ENCODE results near the gene C19orf73.
A peak's percentile ranks its signal among the peaks of the same experiment; 100 is the strongest.

C19orf73 gene, protein sequence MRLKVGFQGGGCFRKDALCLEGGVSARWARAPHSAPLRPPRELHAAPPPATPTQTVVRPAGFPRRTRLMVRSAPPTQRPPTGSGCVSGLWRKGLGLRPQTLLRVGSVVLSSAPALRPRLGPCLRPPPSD

GRCh38 chr19:49118565-49119410 lies at the start of gene C19orf73:
Gene C19orf73 (minus strand): TSS chr19:49119143. CDS start chr19:49119022, 121 bp downstream.
- DNase-seq (ENCODE audit: low spot score in 2 of 2) (peak; percentile 95), ATAC-seq (replicated peaks; ENCODE audit: extremely low read depth, poor library complexity, severe bottlenecking) (peak; percentile 85)
- Mint-ChIP-seq H3K9me3 (no peaks in the 10 kb centered on the region), H3K27me3 (no peaks in the 10 kb centered on the region), H3K4me3 (peak within 1 kb of the TSS; percentile 78), H3K4me1 (peaks cover 34% of the 10 kb centered on the region), H3K36me3 (ENCODE audit: insufficient read depth) (peaks cover 12% of the 10 kb centered on the region), H3K27ac (ENCODE audit: low read depth) (peak within 1 kb of the TSS; percentile 83)

DNA sequence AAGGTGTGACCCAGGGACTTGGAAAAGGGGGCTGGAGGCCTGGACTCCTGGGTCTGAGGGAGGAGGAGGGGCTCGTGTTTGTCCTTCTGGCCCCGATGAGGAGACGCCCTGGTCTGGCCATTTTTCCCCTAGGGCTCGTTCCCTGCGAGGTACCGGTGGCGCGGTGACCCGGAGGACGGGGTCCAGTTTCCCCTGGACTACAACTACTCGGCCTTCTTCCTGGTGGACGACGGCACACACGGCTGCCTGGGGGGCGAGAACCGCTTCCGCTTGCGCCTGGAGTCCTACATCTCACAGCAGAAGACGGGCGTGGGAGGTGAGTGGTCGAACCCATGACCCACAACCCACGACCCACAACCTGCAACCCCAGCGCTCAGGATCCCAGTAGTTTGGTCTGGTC lies 49.5 kb upstream of the C19orf73 start:
- no peak overlapping the region for H3K27ac Mint-ChIP-seq (ENCODE audit: low read depth)
- no peaks in the 10 kb centered on the region for H3K9me3 Mint-ChIP-seq
- H3K27me3 Mint-ChIP-seq = peaks cover 31% of the 10 kb centered on the region
- no peaks in the 10 kb centered on the region for H3K4me1 Mint-ChIP-seq
- H3K4me3 Mint-ChIP-seq = no peak overlapping the region
- DNase-seq (ENCODE audit: low spot score in 2 of 2) (no peak), ATAC-seq (replicated peaks; ENCODE audit: extremely low read depth, poor library complexity, severe bottlenecking) (no peak)
- H3K36me3 Mint-ChIP-seq (ENCODE audit: insufficient read depth) = no peaks in the 10 kb centered on the region

- H3K27me3 Mint-ChIP-seq = peaks cover 31% of the 10 kb centered on the region
- no peak for ATAC-seq (replicated peaks; ENCODE audit: extremely low read depth, poor library complexity, severe bottlenecking)
- no peaks in the 10 kb centered on the region for H3K4me1 Mint-ChIP-seq
- H3K36me3 Mint-ChIP-seq (ENCODE audit: insufficient read depth) = no peaks in the 10 kb centered on the region
- H3K27ac Mint-ChIP-seq (ENCODE audit: low read depth) = peak overlapping the region; percentile 80
- no peak overlapping the region for H3K4me3 Mint-ChIP-seq
- DNase-seq (ENCODE audit: low spot score in 2 of 2) = no peak
- H3K9me3 Mint-ChIP-seq = no peaks in the 10 kb centered on the region
Measured at GRCh38 chr19:49167857-49168409, 49.0 kb upstream of the C19orf73 start.

DNA sequence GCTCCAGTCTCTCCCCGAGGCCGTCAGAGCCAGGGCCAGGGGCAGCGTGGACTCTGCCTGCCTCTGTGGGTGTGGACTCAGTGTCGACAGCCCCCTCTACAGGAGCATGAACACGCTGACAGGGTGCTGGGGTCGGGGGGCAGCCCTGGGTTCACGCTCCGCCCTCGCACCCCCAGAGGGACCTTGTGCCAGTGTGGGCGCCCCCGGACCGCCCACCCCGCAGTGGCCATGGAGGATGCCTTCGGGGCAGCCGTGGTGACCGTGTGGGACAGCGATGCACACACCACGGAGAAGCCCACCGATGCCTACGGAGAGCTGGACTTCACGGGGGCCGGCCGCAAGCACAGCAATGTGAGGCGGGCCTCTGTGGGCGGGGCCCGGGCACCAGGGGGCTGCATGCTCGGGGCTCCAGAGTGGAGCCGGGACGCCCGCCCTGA lies 46.9 kb upstream of the C19orf73 start:
- Mint-ChIP-seq H3K27ac (ENCODE audit: low read depth) (no peak overlapping the region), H3K4me3 (no peak overlapping the region), H3K36me3 (ENCODE audit: insufficient read depth) (no peaks in the 10 kb centered on the region), H3K4me1 (no peaks in the 10 kb centered on the region), H3K9me3 (no peaks in the 10 kb centered on the region), H3K27me3 (peaks cover 42% of the 10 kb centered on the region)
- no peak for DNase-seq (ENCODE audit: low spot score in 2 of 2)
- no peak for ATAC-seq (replicated peaks; ENCODE audit: extremely low read depth, poor library complexity, severe bottlenecking)

DNA sequence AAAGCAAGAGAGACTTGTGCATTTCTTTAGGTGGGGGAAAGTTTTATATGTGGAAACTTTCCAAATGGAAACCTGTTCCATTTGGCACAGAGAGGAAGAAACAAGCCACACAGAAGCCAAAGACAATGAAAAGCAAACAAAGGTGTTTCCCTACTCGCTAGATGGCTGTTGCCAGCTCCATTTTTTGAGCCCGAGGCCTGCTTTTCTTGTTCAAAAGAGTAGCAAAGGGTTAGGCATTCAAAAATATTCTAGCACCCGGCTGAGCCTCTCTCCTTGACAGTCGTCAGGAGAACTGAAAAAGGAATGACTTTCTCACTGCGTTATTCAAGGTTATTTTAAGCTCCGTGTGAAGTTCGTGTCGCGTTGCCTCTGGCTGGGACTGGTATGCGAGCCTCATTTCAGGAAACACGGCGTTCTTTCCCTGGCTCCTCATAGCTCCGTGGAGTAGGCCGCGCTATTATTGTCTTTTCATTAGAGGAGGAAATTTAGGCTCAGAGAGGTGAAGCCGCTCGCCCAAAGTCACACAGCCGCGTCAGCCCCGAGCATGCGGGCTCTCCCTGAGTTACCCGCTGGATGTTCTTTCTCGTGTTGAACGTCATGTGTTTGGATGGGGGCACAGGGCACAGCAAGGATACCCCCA lies 46.3 kb upstream of the C19orf73 start:
- Mint-ChIP-seq H3K4me3 (no peak overlapping the region), H3K9me3 (no peaks in the 10 kb centered on the region), H3K4me1 (no peaks in the 10 kb centered on the region), H3K27ac (ENCODE audit: low read depth) (no peak overlapping the region), H3K36me3 (ENCODE audit: insufficient read depth) (no peaks in the 10 kb centered on the region), H3K27me3 (peaks cover 49% of the 10 kb centered on the region)
- no peak for ATAC-seq (replicated peaks; ENCODE audit: extremely low read depth, poor library complexity, severe bottlenecking)
- no peak for DNase-seq (ENCODE audit: low spot score in 2 of 2)

DNA sequence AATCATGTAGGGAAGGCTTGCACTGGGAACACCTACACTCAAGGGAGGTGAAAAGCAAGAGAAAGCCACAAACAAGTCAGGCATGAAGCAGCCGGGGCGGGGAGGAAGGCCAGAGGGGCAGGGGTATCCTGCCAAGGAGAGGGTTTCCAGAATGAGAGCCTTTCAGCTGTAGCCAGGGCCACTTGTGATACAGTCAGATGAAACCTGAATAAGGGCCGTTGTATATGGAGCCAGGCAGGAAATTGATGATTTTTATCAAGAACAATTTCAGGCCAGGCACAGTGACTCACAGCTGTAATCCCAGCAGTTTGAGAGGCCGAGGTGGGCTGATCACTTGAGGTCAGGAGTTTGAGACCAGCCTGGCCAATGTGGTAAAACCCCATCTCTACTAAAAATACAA lies 43.0 kb upstream of the C19orf73 start:
- DNase-seq (ENCODE audit: low spot score in 2 of 2) (no peak), ATAC-seq (replicated peaks; ENCODE audit: extremely low read depth, poor library complexity, severe bottlenecking) (no peak)
- Mint-ChIP-seq H3K4me3 (no peak overlapping the region), H3K36me3 (ENCODE audit: insufficient read depth) (no peaks in the 10 kb centered on the region), H3K27ac (ENCODE audit: low read depth) (no peak overlapping the region), H3K4me1 (peaks cover 7% of the 10 kb centered on the region), H3K27me3 (peaks cover 68% of the 10 kb centered on the region), H3K9me3 (no peaks in the 10 kb centered on the region)

DNA sequence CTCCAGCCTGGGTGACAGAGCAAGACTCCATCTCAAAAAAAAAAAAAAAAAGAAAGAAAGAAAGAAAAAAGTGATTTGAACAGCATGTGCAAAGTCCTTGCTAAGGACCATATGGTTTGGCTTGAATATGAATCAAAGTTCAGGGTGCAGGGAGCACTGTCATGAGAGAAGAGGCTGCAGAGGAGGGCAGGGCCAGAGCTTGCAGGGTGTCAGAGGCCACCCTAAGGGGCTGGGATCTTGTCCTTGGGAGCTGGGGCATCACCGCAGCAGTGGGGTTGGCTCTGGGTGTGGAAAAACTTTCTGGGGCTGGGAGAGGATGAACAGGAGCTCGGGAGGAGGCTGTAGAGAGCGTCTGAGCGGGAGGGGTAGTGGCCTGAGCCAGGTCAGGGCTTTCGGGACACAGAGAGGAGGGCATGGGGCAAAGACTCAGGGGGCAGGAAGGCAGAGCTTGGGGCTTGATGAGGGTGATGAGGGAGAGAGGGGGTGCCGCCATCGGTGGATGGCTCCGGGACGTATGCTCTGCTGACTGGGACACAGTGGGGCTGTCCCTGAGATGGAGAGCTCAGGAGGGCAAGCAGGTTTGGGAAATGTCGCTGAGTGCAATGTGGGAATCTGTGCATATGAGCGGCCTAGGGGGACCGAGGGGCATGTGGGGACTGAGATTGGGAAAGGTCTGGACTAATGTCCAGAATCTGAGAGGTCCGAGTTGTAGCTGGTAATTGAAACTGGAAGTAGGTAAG lies 41.7 kb upstream of the C19orf73 start:
- peaks cover 70% of the 10 kb centered on the region for H3K27me3 Mint-ChIP-seq
- H3K4me3 Mint-ChIP-seq = no peak overlapping the region

GRCh38 chr19:49157445-49158224 lies 38.7 kb upstream of the C19orf73 start, which contains the start of gene TRPM4:
Gene TRPM4 (plus strand): TSS chr19:49157792. CDS start chr19:49157867, 75 bp downstream.
- Mint-ChIP-seq H3K27ac (ENCODE audit: low read depth) (no peak within 1 kb of the TSS), H3K4me3 (peak within 1 kb of the TSS; percentile 39), H3K9me3 (peaks cover 8% of the 10 kb centered on the region), H3K36me3 (ENCODE audit: insufficient read depth) (no peaks in the 10 kb centered on the region), H3K4me1 (peaks cover 7% of the 10 kb centered on the region), H3K27me3 (peaks cover 87% of the 10 kb centered on the region)
- DNase-seq (ENCODE audit: low spot score in 2 of 2) (no peak), ATAC-seq (replicated peaks; ENCODE audit: extremely low read depth, poor library complexity, severe bottlenecking) (peak; percentile 28)

More for the DNA sequence above, 41.7 kb upstream of the C19orf73 start:
- Mint-ChIP-seq H3K9me3 (no peaks in the 10 kb centered on the region), H3K36me3 (ENCODE audit: insufficient read depth) (no peaks in the 10 kb centered on the region), H3K27ac (ENCODE audit: low read depth) (no peak overlapping the region), H3K4me1 (peaks cover 7% of the 10 kb centered on the region)
- DNase-seq (ENCODE audit: low spot score in 2 of 2) = no peak
- no peak for ATAC-seq (replicated peaks; ENCODE audit: extremely low read depth, poor library complexity, severe bottlenecking)

DNA sequence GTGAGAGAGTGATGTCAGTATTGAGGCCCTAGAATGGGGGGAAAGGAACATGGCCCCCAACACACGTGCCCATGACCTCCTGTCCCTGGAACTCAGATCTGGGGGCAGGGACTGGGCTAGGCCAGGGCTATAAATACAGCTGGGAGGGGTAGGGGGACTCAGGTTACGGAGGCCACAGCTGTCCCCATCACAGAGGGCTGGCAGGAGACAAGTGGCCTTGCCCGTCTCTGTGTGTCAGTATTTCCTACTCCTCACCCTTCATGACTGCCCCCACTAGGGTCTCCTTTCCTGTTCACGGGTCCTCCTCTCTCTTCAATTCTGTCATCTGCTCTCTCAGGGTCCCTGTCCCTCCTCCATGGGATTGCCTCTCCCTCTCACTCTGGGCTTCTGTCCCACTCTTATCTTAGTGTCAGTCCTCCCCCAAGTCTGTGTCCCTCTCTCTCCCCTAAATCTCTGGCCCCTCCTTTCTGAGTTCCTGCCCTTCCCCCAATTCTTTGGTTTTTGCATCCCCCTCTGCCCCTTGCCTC lies 36.9 kb upstream of the C19orf73 start:
- DNase-seq (ENCODE audit: low spot score in 2 of 2) (no peak), ATAC-seq (replicated peaks; ENCODE audit: extremely low read depth, poor library complexity, severe bottlenecking) (no peak)
- peaks cover 2% of the 10 kb centered on the region for H3K36me3 Mint-ChIP-seq (ENCODE audit: insufficient read depth)
- no peak overlapping the region for H3K27ac Mint-ChIP-seq (ENCODE audit: low read depth)
- H3K4me3 Mint-ChIP-seq = no peak overlapping the region
- peaks cover 8% of the 10 kb centered on the region for H3K9me3 Mint-ChIP-seq
- H3K4me1 Mint-ChIP-seq = peaks cover 13% of the 10 kb centered on the region
- H3K27me3 Mint-ChIP-seq = peaks cover 90% of the 10 kb centered on the region

DNA sequence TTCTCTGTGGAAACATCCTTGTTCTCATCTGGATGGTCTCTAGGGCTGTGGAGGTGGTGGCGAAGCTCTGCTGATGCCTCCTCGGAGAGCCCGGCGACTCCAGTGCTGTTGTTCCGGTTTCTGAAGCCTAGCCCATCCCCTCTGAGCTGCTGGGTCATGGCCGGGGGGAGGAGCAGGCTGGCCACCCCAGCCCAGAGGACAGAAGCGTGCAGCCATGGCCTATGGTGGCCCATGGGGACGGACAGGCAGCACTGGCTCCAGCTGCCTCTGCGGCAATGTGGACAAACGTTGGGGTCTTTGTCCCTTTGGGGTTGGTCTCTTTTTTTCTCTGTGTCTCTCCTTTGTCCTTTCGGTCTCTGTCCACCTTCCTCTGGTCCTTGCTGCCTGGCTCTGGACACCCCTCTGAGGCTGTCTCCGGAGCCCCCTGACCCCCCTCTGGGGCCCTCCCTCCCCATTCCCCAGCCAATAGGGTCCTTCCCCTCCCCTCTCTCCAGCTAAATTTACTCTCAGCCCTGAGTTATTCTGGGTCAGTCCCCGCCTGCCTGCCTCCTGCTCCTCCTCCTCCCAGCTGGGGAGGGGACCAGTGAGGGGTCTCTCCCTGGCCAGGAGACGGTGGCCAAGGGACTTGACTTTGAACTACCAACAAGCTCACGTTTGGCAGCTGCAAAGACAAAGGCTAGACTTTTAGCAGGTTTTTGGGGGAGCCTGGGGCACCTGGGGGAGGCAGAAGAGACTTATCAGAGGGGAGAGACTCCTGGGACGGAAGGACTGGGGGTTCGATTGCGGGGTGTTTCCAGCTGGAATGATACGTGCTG lies 36.3 kb upstream of the C19orf73 start, which contains the start of gene HRC:
Gene HRC, minus strand, starts transcription at position 392 of the 815 bp plus-strand sequence. Its CDS starts 159 bp downstream, at position 233.
- H3K36me3 Mint-ChIP-seq (ENCODE audit: insufficient read depth) = peaks cover 2% of the 10 kb centered on the region
- H3K27ac Mint-ChIP-seq (ENCODE audit: low read depth) = peak within 1 kb of the TSS; percentile 58
- peaks cover 8% of the 10 kb centered on the region for H3K9me3 Mint-ChIP-seq
- peaks cover 89% of the 10 kb centered on the region for H3K27me3 Mint-ChIP-seq
- ATAC-seq (replicated peaks; ENCODE audit: extremely low read depth, poor library complexity, severe bottlenecking) (no peak), DNase-seq (ENCODE audit: low spot score in 2 of 2) (no peak)
- H3K4me3 Mint-ChIP-seq = no peak within 1 kb of the TSS
- peaks cover 17% of the 10 kb centered on the region for H3K4me1 Mint-ChIP-seq

DNA sequence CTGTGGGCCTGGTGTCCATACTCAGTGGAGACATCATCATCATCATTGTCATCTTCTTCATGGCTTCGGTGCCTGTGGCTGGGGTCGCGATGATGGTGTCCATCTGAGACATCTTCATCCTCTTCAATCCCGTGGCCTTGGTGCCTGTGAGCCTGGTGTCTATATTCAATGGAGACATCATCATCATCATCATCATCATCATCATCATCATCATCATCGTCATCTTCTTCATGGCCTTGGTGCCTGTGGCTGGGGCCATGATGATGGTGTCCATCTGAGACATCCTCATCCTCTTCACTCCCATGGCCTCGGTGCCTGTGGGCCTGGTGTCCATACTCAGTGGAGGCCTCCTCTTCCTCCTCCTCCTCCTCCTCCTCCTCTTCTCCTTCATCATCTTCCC lies 35.3 kb upstream of the C19orf73 start:
- DNase-seq (ENCODE audit: low spot score in 2 of 2) (no peak), ATAC-seq (replicated peaks; ENCODE audit: extremely low read depth, poor library complexity, severe bottlenecking) (no peak)
- Mint-ChIP-seq H3K4me1 (peaks cover 27% of the 10 kb centered on the region), H3K9me3 (peaks cover 8% of the 10 kb centered on the region), H3K27me3 (peaks cover 89% of the 10 kb centered on the region), H3K4me3 (no peak overlapping the region), H3K36me3 (ENCODE audit: insufficient read depth) (peaks cover 3% of the 10 kb centered on the region), H3K27ac (ENCODE audit: low read depth) (peak overlapping the region; percentile 58)
